ENCODE measurements around the gene EXOSC5. TPM values are rescaled to one million over a fixed set of nuclear protein-coding genes. Genes with fewer than 3 reads are reported as not detected.

EXOSC5 gene
- total and polyA plus RNA-seq, 10 of the 15 experiments (the other 5 are each of a cell fraction or from before 2014, with no cell fraction given): 15.8 to 123 (median 52.7) TPM

- Histone ChIP-seq H3K79me2 (ENCODE audit: control insufficient read depth, insufficient read depth, low read length) (peaks cover 22% of the 10 kb centered on the region), H2AFZ (ENCODE audit: control insufficient read depth, low read depth, low read length) (no peak overlapping the region), H3K4me2 (ENCODE audit: control insufficient read depth, insufficient read depth) (peak overlapping the region; percentile 73), H3K27me3 (replicated peaks in 1 of 2; ENCODE audit: control insufficient read depth in 2 of 2, insufficient read depth in 2 of 2, low read length in 1 of 2) (no peaks in the 10 kb centered on the region), H3K36me3 (ENCODE audit: control insufficient read depth in 2 of 2, insufficient read depth in 2 of 2, low read length in 1 of 2) (no peaks in the 10 kb centered on the region), H3K4me3 (no peak overlapping the region), H3K27ac (ENCODE audit: control insufficient read depth, insufficient read depth) (no peak overlapping the region), H4K20me1 (ENCODE audit: control insufficient read depth, insufficient read depth) (no peaks in the 10 kb centered on the region), H3K9ac (ENCODE audit: control insufficient read depth, insufficient read depth, low read length) (no peak overlapping the region), H3K4me1 (ENCODE audit: control insufficient read depth, insufficient read depth, low read length) (peaks cover 18% of the 10 kb centered on the region), H3K9me3 (replicated peaks; ENCODE audit: control insufficient read depth, insufficient read depth, low read length) (no peaks in the 10 kb centered on the region)
- WGBS (ENCODE audit: insufficient coverage, insufficient replicate concordance, low lambda C conversion rate, missing lambda C conversion rate): 27% methylated on average over 4 of the region's 10 CpGs
- in situ Hi-C loops (cut with MboI): no loop called here
- ChIA-PET RAD21 (ENCODE audit: unreplicated experiment) (interaction anchor here (0.6 to 4.3 kb wide), 2 partner anchors 10 to 74 kb away, joined by 3 to 41 read pairs; partner anchors contain the start of gene TGFB1), SMC1A (ENCODE audit: uncharacterized antibody, unreplicated experiment) (interaction anchor here (1.4 to 4.7 kb wide), 2 partner anchors 14 to 16 kb away, joined by 3 to 24 read pairs; partner anchors contain the start of gene TMEM91), POLR2A (interaction anchor here (0.6 to 1.7 kb wide), 2 partner anchors 33 to 190 kb away, joined by 5 read pairs; no protein-coding TSS in a partner anchor), CTCF (interaction anchor here (0.6 to 9.3 kb wide), 5 partner anchors 9 to 100 kb away, joined by 3 to 91 read pairs (median 4); partner anchors contain the start of gene TGFB1)
- ATAC-seq (no peak), FAIRE-seq (no peak), DNase-seq (ENCODE audit: low read depth, low spot score) (no peak)
- intact Hi-C loops (cut with micrococcal nuclease; ENCODE audit: unreplicated experiment): no loop called here
- TF ChIP-seq FOXK2 (IDR thresholded peaks at IDR 0.05) (no peak), BMI1 (IDR thresholded peaks at IDR 0.05; ENCODE audit: borderline replicate concordance) (no peak), BACH1 (IDR thresholded peaks at IDR 0.05; ENCODE audit: borderline replicate concordance) (no peak), BCL3 (IDR thresholded peaks at IDR 0.05; ENCODE audit: borderline replicate concordance, insufficient read depth, low read depth, low read length, poor library complexity, severe bottlenecking) (no peak), NFXL1 (IDR thresholded peaks at IDR 0.05; ENCODE audit: borderline replicate concordance) (no peak), MEF2B (IDR thresholded peaks at IDR 0.05; ENCODE audit: partially characterized antibody, poor library complexity, severe bottlenecking) (no peak), IKZF1 (conservative IDR thresholded peaks at IDR 0.05) (no peak), SP1 (IDR thresholded peaks at IDR 0.05; ENCODE audit: low read depth, low read length) (no peak), RB1 (IDR thresholded peaks at IDR 0.05; ENCODE audit: borderline replicate concordance) (no peak)
- BruUV-seq (replicated peaks): no TSS peak
Observed at GRCh38 chr19:41362143-41362847, 34.9 kb downstream of the EXOSC5 start.

All from GM12878 (cell line).